GM12872 (cell line): Measurements from ENCODE around the gene PBX4.

Source experiments
- TF ChIP-seq, protein P1 (sequence below): IDR thresholded peaks from 3 replicates; pipeline ENCODE4 v1.5.1; 2011; ENCODE audit warnings: low read depth, mild to moderate bottlenecking, low read length, moderate library complexity; ENCODE audit not compliant: insufficient read depth

Gene PBX4

DNA sequence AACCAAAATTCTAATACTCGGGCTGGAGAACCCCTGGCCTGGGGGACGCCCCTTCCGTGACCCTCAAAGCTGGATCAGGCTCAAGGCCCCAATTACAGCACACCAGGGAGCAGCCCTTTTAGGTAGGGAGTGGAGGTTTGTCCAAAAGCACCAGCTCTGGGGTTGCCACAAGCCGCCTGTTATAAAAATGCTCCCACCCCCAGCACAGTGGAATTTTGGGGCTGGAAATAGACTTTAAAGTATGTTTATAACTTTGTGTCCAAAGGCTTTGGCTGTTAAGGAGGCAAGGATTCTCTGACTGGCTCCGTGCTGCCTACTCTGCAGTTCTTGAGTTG is 25.5 kb upstream of the PBX4 start:
- TF ChIP-seq, protein P1, sequence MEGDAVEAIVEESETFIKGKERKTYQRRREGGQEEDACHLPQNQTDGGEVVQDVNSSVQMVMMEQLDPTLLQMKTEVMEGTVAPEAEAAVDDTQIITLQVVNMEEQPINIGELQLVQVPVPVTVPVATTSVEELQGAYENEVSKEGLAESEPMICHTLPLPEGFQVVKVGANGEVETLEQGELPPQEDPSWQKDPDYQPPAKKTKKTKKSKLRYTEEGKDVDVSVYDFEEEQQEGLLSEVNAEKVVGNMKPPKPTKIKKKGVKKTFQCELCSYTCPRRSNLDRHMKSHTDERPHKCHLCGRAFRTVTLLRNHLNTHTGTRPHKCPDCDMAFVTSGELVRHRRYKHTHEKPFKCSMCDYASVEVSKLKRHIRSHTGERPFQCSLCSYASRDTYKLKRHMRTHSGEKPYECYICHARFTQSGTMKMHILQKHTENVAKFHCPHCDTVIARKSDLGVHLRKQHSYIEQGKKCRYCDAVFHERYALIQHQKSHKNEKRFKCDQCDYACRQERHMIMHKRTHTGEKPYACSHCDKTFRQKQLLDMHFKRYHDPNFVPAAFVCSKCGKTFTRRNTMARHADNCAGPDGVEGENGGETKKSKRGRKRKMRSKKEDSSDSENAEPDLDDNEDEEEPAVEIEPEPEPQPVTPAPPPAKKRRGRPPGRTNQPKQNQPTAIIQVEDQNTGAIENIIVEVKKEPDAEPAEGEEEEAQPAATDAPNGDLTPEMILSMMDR, result no peak

DNA sequence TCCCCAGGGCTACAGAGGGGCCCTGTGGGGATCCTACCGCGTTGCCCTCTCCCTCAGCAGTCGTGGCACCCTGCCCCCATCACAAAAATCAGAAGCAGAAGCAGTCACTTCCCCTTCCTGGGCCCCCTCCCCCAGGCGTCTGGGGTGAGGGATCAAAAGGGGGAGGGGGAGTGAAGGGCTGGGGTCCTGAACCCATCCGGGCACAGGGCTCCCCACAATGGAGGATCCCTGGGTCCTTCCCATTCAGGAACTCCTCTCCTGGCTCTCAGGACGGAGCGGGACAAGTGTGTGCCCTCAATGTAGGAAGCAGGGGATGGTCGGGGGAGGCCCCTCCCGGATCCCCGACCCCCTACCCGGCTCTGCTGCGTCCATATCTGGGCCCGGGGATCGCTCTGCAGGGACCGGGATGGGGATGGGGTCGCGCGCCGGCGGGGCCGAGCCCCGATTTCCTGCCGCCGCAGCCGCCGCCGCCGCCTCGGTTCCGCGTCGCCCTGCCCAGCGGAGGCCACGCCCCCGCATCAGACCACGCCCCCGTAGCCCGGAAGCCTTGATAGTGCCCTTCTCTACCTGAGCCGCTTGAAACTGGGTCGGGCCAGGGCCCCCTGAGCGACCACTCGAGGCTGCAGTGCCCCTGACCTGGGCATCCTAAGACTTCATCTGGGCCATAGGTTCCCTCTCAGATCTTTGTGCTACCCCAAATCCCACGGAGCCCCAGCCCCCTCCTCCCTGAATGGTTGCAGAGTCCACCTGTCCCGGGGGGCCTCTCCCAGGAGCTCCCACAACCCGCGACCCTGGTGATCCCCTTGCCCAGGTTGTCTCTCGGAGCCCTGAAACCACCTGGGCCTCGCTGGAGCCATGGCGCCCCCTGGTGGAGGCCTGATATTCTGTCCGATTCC is 24.9 kb upstream of the PBX4 start, which contains the start of gene GMIP:
Gene GMIP (minus strand): TSS at position 500 of the 896 bp plus-strand sequence. CDS start 128 bp downstream, at position 372.
- TF ChIP-seq, protein P1, result peak; percentile 80

DNA sequence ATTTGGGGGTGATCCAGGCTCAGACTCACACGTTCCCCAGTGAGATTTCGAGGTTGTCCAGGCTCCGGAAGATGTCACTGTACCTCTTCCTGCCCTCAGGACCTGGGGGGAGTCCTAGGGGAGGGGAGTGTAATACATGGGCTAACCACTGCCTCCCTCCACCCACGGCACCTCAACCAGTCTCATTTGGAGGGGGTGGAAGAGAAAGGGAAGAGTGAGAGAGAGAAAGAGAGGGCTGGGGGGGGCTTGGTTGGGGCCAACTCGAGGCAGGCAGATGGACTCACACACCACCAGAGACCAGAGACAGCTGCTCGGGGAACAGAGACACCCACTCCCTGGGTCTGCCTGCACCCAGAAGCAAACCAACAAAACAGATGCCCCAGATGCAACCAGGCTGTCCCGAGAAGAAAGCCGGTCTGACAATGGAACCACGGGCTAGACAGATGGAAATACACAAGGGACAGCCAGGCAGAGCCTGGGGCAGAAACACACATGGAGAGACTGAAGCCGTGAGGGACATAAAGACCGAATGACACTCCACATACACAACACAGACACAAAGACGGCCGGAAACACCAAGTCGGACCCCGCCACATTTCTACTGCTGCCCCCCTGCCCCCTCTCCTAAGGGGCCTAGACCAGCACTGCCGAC is 24.1 kb upstream of the PBX4 start:
- TF ChIP-seq, protein P1, result 0 out of 3 replicates have a peak, but pooled peaks have one; percentile 17

DNA sequence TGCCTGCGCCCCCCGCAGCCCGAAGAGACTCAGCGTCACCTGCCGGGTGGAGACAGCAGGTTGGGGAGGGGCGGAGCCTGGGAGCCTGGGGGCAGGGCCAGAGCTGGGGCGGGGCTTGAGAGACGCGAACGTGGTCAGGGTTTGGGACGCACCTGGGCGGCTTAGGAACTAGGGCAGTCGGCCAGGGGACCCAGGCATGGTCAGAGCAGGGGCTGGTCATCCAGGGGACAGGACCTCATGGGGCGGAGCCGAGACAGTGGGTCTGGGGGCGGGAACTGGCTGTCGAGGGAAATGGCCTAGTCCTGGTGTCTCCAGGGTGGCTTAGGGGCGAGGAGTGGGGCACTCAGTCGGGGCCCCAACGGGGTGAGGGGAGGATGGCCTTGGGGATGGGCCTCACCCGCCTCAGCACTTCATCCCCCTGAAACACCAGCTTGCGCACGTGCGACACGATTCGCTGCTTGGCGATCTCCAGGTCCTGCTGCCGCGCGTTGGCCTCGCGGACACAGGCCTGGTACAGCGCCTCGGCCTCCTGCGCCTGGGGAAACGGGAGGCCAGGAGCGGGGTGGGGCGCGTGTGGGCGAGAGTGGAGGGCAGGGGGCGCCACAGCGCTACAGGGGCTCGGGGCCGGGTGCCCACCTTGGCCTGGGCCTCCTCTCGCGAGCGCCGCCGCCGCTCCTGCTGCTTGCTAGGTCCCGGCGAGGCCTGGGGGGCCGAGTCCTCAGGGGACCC is 19.2 kb upstream of the PBX4 start:
- TF ChIP-seq, protein P1, result no peak

DNA sequence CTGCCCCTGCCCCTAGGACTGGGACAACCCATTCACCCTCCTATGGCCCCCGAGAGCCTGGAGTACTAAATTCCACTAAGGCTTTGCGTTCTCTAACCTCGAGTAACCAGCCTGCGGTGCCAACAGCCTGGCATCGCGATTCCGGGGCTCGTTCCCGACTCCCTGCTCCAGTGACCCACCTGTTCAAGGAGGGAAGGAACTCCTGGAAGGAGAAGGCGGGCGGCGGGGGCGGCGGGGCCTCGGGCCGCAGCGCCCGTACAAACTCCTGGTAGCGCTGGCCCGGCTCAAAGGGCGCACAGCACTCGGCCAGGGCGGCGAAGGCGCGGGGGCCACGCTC is 18.7 kb upstream of the PBX4 start:
- TF ChIP-seq, protein P1, result no peak

DNA sequence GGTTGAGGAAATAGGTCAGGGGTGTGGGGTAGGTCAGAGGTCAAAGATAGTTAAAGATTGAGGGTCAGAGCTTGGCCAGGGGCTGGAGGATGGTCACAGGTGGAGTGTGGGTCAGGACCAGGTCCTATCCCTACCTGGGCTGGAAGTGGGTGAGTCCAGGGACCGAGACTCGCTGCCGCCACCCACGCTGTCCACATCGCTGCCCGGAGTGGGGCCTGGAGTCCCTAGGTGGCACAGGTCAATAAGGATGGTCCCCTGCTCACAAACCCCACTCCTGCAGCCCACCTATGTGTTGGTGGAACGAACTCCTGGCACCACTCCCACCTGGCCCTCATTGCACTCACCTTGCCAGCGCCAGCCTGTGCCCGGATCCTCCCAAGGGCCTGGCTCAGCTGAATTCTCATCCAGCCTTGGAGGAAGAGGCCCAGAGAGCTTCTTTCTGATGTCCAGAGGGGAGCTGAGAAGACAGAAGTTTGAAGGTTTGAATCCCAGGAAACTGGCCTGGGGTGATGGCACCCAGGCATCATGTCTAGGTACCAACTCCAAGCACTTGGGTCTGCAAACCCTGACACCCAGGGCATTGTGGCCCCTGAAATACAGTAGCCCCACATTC is 18.2 kb upstream of the PBX4 start:
- TF ChIP-seq, protein P1, result no peak

DNA sequence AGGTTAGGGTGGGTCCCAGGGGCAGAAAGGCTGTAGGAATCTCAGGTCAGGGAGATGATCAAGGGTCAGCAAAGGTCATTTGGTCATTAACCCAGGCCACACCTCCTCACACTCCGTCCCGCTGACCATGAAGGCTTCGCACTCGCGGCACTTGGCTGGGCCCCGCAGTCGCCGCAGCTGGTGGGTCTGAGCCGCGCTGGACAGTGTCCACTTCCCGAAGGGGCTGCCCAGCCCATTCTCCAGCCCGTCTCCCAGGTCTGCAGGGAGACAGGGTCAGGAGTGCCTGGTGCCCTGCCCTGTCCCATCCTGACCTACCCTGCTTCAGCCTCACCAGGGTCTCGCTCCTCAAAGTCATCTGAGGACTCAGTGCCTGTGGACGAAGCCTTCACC is 16.8 kb upstream of the PBX4 start:
- TF ChIP-seq, protein P1, result no peak
